Panc1 (cell line): ENCODE results near the gene B3GNT3. TPM values are rescaled to one million over a fixed set of nuclear protein-coding genes. Genes with fewer than 3 reads are reported as not detected.

Source experiments
- ATAC-seq: fragments of 200-7000 bp; cut with Tn5 transposase; 2 replicates; pipeline ENCODE4 v1.9.1; 2020; ENCODE audit warnings: mild to moderate bottlenecking, moderate library complexity
- BruUV-seq: library from RNA; stranded (reverse); fragments of 400-500 nt; replicated peaks from 2 replicates; lab custom pipeline; 2021; lab: Mats Ljungman, UMichigan
- CTCF ChIA-PET: fragments of 300-600 bp; sonication (Branson Sonifier 250); formaldehyde crosslinking; loops from one replicate; lab custom pipeline; 2022; ENCODE audit warnings: antibody characterized with exemption; lab: Charles Lee
- POLR2A ChIA-PET: fragments of 300-600 bp; sonication (Branson Sonifier 250); formaldehyde crosslinking; loops from one replicate; lab custom pipeline; 2022; ENCODE audit warnings: antibody characterized with exemption; lab: Charles Lee
- DNase-seq: peaks from one replicate; pipeline ENCODE4 v3.0.0-alpha.2; 2010; ENCODE audit warnings: low read depth, low spot score
- H3K27ac ChIP-seq: 2 replicates; pipeline ENCODE4 v1.5.1; 2011; ENCODE audit warnings: mild to moderate bottlenecking, low read length, inconsistent platforms
- H3K27me3 ChIP-seq: fragments of 200-500 bp; sonication (Bioruptor generic); 2 replicates; pipeline ENCODE4 v1.6.0; 2014; ENCODE audit warnings: low read length, inconsistent platforms; ENCODE audit not compliant: control insufficient read depth, insufficient read depth
- H3K36me3 ChIP-seq: fragments of 200-500 bp; sonication (Bioruptor generic); 2 replicates; pipeline ENCODE4 v1.5.1; 2014; ENCODE audit warnings: inconsistent platforms, mild to moderate bottlenecking, low read length, moderate library complexity; ENCODE audit not compliant: control insufficient read depth, insufficient read depth
- H3K4me1 ChIP-seq: 2 replicates; pipeline ENCODE4 v1.5.1; 2011; ENCODE audit warnings: inconsistent platforms, mild to moderate bottlenecking, low read length, moderate library complexity; ENCODE audit not compliant: control insufficient read depth, insufficient read depth
- H3K4me3 ChIP-seq, 2 experiments: 2 replicates each; pipeline ENCODE4 v1.5.1; 2011 to 2012; ENCODE audit warnings: low read depth in 2 of 2, low read length in 2 of 2, mild to moderate bottlenecking in 2 of 2, inconsistent platforms in 1 of 2, moderate library complexity in 1 of 2
- H3K9me3 ChIP-seq: fragments of 200-500 bp; sonication (Bioruptor generic); 2 replicates; pipeline ENCODE4 v1.5.1; 2014; ENCODE audit warnings: low read depth, mild to moderate bottlenecking, inconsistent platforms, low read length, moderate library complexity; ENCODE audit not compliant: control insufficient read depth, insufficient read depth
- POLR2AphosphoS5 ChIP-seq: IDR thresholded peaks from 2 replicates; pipeline ENCODE4 v1.6.1; 2012; ENCODE audit warnings: mild to moderate bottlenecking, low read depth, low read length, moderate library complexity
- SIN3A ChIP-seq: IDR thresholded peaks from 2 replicates; pipeline ENCODE4 v1.6.1; 2012; ENCODE audit warnings: low read depth, mild to moderate bottlenecking, low read length, moderate library complexity, borderline replicate concordance; ENCODE audit not compliant: insufficient read depth
- TCF7L2 ChIP-seq: IDR thresholded peaks from 2 replicates; pipeline ENCODE4 v1.6.1; 2011; ENCODE audit warnings: mild to moderate bottlenecking, low read depth, low read length, inconsistent platforms
- in situ Hi-C: cut with HindIII; loops from 2 replicates; pipeline ENCODE4 v1.10.0; 2016; ENCODE audit warnings: low sequenced_read_pairs, low pct_unique_long_range_greater_than_20kb
- intact Hi-C: fragments of 100-400 bp; cut with micrococcal nuclease; formaldehyde crosslinking; loops from one replicate; pipeline ENCODE4 v1.10.0; 2022; ENCODE audit not compliant: unreplicated experiment
- total RNA-seq: library from RNA; stranded (reverse); gene quantifications from one replicate; pipeline ENCODE4 v1.2.1, GENCODE V29; 2021; ENCODE audit not compliant: unreplicated experiment
- TF ChIP-seq, protein P1 (sequence below): fragments of 450-650 bp; IDR thresholded peaks from 2 replicates; pipeline ENCODE4 v1.5.1; 2017; ENCODE audit warnings: mild to moderate bottlenecking
- TF ChIP-seq, protein P2 (sequence below), 2 experiments: IDR thresholded peaks; 2 replicates each; pipeline ENCODE4 v1.6.1; 2011 to 2012; ENCODE audit warnings: low read depth in 2 of 2, control low read depth in 1 of 2, low read length in 1 of 2, mild to moderate bottlenecking in 1 of 2, moderate library complexity in 1 of 2; ENCODE audit not compliant: insufficient read depth in 1 of 2

The B3GNT3 gene
- total RNA-seq, 1 experiment from 2014 or later: 0.67 TPM

DNA sequence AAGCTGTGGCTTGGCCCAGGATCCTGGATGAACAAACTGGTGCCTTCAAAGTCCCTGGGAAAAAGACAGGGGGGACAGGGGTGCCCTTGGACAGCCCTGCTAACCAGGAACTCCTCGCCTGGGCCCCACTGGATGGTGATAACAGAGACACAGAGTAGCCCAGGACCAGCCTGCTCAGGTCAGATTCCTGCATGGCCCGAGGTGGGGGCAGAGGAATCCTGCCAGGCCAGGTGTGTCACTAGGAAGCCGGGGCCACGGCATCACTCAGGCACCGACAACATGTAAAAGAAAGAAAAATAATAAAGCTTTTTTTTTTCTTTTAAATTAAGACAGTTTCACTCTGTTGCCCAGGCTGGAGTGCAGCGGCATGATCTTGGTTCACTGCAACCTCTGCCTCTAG lies 59.1 kb downstream of the B3GNT3 start:
- no TSS peak for BruUV-seq
- intact Hi-C loops (loop anchor here (10.0 kb wide), 1 partner anchor 69 kb away; no protein-coding TSS in a partner anchor), in situ Hi-C loops (no loop called here)
- no peak for DNase-seq
- Histone ChIP-seq H3K27ac (no peak overlapping the region), H3K36me3 (no peaks in the 10 kb centered on the region), H3K27me3 (no peaks in the 10 kb centered on the region), H3K4me1 (peaks cover 4% of the 10 kb centered on the region; the same call in 1 of the 2 replicates), H3K4me3 (no peak overlapping the region), H3K9me3 (no peaks in the 10 kb centered on the region)
- TF ChIP-seq TCF7L2: no peak
- TF ChIP-seq, protein P1, sequence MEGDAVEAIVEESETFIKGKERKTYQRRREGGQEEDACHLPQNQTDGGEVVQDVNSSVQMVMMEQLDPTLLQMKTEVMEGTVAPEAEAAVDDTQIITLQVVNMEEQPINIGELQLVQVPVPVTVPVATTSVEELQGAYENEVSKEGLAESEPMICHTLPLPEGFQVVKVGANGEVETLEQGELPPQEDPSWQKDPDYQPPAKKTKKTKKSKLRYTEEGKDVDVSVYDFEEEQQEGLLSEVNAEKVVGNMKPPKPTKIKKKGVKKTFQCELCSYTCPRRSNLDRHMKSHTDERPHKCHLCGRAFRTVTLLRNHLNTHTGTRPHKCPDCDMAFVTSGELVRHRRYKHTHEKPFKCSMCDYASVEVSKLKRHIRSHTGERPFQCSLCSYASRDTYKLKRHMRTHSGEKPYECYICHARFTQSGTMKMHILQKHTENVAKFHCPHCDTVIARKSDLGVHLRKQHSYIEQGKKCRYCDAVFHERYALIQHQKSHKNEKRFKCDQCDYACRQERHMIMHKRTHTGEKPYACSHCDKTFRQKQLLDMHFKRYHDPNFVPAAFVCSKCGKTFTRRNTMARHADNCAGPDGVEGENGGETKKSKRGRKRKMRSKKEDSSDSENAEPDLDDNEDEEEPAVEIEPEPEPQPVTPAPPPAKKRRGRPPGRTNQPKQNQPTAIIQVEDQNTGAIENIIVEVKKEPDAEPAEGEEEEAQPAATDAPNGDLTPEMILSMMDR: no peak
- TF ChIP-seq, protein P2, sequence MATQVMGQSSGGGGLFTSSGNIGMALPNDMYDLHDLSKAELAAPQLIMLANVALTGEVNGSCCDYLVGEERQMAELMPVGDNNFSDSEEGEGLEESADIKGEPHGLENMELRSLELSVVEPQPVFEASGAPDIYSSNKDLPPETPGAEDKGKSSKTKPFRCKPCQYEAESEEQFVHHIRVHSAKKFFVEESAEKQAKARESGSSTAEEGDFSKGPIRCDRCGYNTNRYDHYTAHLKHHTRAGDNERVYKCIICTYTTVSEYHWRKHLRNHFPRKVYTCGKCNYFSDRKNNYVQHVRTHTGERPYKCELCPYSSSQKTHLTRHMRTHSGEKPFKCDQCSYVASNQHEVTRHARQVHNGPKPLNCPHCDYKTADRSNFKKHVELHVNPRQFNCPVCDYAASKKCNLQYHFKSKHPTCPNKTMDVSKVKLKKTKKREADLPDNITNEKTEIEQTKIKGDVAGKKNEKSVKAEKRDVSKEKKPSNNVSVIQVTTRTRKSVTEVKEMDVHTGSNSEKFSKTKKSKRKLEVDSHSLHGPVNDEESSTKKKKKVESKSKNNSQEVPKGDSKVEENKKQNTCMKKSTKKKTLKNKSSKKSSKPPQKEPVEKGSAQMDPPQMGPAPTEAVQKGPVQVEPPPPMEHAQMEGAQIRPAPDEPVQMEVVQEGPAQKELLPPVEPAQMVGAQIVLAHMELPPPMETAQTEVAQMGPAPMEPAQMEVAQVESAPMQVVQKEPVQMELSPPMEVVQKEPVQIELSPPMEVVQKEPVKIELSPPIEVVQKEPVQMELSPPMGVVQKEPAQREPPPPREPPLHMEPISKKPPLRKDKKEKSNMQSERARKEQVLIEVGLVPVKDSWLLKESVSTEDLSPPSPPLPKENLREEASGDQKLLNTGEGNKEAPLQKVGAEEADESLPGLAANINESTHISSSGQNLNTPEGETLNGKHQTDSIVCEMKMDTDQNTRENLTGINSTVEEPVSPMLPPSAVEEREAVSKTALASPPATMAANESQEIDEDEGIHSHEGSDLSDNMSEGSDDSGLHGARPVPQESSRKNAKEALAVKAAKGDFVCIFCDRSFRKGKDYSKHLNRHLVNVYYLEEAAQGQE (IDR thresholded peaks at IDR 0.05; ENCODE audit: insufficient read depth in 1 of 2, low read depth in 2 of 2, low read length in 1 of 2): no peak
- no peak for TF ChIP-seq SIN3A
- TF ChIP-seq POLR2AphosphoS5: no peak
- no peak for ATAC-seq
- CTCF ChIA-PET: no interaction called here
- POLR2A ChIA-PET: no interaction called here

DNA sequence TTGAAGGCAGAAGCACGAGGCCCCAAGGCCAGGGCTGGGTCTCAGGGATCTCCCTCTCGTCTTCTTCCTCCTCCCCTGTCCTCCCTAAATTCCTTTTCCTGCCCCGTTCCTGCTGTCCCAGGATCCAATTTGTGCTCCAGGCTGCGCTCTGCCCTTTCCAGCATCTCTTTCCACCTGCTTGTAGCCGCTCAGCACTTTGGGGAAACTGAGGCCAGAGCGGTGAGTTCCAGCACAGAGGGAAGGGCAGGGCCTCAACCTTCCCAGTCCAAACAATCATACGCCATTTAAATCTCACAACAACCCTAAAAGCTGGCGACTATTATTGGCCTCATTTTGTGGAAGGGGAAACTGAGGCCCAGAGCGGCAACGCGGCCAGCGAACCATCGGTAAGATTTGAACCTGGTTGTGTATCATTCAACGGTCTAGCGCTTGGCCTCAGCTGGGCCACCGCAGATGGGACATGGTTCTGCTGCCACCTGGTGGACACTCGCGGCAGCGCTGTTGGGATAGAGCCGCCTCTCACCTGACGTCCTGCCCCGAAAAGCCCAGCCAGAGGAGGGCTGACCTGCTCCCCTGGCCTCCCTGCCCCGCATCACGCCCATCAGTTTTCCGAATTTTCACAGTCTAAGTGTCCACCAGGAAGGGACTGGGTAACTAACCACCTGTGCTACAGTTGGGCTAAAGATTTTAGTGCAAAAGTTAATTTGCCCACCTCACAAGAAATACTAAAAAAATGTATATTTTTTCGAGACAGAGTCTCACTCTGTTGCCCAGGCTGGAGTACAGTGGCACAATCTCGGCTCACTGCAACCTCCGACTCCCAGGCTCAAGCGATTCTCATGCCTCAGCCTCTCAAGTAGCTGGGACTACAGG lies 60.6 kb downstream of the B3GNT3 start:
- H3K9me3 ChIP-seq: no peaks in the 10 kb centered on the region
- peaks cover 1% of the 10 kb centered on the region; the same call in 1 of the 2 replicates for H3K4me1 ChIP-seq
- TF ChIP-seq, protein P1: peak; percentile 92
- no peak for TF ChIP-seq SIN3A
- TF ChIP-seq, protein P2 (IDR thresholded peaks at IDR 0.05; ENCODE audit: insufficient read depth in 1 of 2, low read depth in 2 of 2, low read length in 1 of 2): no peak
- no peak for TF ChIP-seq TCF7L2
- H3K27ac ChIP-seq: no peak overlapping the region
- no peak for DNase-seq
- BruUV-seq: no TSS peak
- peak; percentile 72 for ATAC-seq
- in situ Hi-C loops (no loop called here), intact Hi-C loops (loop anchor here (10.0 kb wide), 1 partner anchor 71 kb away; no protein-coding TSS in a partner anchor)
- POLR2A ChIA-PET: no interaction called here
- H3K36me3 ChIP-seq: peaks cover 5% of the 10 kb centered on the region; the same call in 1 of the 2 replicates
- H3K4me3 ChIP-seq: no peak overlapping the region
- H3K27me3 ChIP-seq: no peaks in the 10 kb centered on the region
- CTCF ChIA-PET: no interaction called here
